Naive B cell (primary cell): ENCODE results near the gene KCNQ1. TPM values are rescaled to one million over a fixed set of nuclear protein-coding genes. Genes with fewer than 3 reads are reported as not detected.

Experiments
- ATAC-seq, 2 donors: fragments of 150-1000 bp; cut with Tn5 transposase; 2 replicates each; pipeline ENCODE4 v1.10.0; 2021; ENCODE audit warnings: low read depth in 2 of 2, mild to moderate bottlenecking in 2 of 2, moderate library complexity in 2 of 2
- DNase-seq: peaks from one replicate; pipeline ENCODE4 v3.0.0; 2022
- H3K27ac Mint-ChIP-seq, 6 donors: one replicate each; pipeline ENCODE4 v1.8.0; 2020 to 2022; ENCODE audit warnings: mild to moderate bottlenecking in 6 of 6, mixed read lengths in 6 of 6, moderate library complexity in 5 of 6, inconsistent platforms in 2 of 6
- H3K27me3 Mint-ChIP-seq, 3 donors: one replicate each; pipeline ENCODE4 v1.8.0; 2021 to 2022; ENCODE audit warnings: mixed read lengths in 3 of 3, mild to moderate bottlenecking in 1 of 3
- H3K36me3 Mint-ChIP-seq, 2 donors: one replicate each; pipeline ENCODE4 v1.8.0; 2020 to 2022; ENCODE audit warnings: mixed read lengths in 2 of 2, inconsistent platforms in 1 of 2, mild to moderate bottlenecking in 1 of 2
- H3K4me1 Mint-ChIP-seq, 3 donors: one replicate each; pipeline ENCODE4 v1.8.0; 2020 to 2022; ENCODE audit warnings: mixed read lengths in 3 of 3, inconsistent platforms in 1 of 3, mild to moderate bottlenecking in 1 of 3, moderate library complexity in 1 of 3
- H3K4me3 Mint-ChIP-seq, 8 donors: one replicate each; pipeline ENCODE4 v1.8.0; 2020 to 2022; ENCODE audit warnings: mild to moderate bottlenecking in 8 of 8, mixed read lengths in 8 of 8, moderate library complexity in 8 of 8, inconsistent platforms in 2 of 8
- H3K9me3 Mint-ChIP-seq, 7 donors: one replicate each; pipeline ENCODE4 v1.8.0; 2020 to 2022; ENCODE audit warnings: mixed read lengths in 7 of 7, mild to moderate bottlenecking in 5 of 7, inconsistent platforms in 2 of 7, moderate library complexity in 1 of 7
- polyA plus RNA-seq, 6 donors: library from polyadenylated mRNA; unstranded; fragments of 300-500 nt; fragmentation: Illumina TruSeq; gene quantifications; one replicate each; pipeline ENCODE4 v1.2.3, GENCODE V29; 2021; ENCODE audit warnings: low read depth in 6 of 6

The KCNQ1 gene
- polyA plus RNA-seq, 6 donors from 2014 or later = 9.3 to 22.6 (median 10.3) TPM

DNA sequence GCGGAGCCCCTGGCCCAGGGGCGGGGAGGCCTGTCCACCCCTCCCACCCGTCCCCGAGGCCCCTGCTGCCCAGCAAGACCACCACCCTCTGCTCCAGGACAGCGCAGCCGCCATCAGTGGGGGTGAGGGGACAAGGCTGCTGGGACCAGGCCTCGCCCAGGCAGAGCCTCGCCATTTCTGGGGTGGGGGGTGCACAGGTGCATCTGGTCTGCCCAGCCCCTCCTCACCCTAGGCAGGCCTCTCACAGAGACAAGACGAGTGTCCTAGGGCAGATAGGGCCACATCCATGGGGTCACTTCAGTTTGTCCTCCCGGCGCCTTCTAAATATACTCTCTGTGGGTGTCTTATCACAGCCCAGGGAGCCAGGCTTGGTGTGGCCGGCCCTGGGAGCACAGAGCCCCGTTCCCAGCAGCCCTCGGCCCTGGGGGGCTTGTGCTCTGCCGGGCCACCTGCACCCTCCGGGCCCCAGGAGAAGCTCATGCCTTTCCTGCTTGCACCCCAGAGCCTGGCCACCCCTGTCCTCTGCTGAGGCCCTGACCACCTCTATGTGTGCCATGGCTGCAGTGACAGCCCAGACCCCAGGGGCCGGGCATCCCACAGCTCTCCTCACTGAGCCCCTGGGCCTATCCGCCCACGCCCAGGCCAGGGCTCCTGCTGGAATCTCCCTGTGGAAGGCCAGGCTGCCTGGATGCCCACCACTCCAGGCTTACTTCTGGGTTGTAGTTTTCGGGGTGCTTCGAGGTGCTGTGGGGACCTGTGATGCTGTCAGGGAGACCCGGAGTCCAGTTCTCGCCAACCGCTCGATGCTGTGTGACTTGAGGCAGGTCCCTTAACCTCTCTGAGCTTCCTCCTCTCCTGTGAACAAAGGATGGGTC lies 70.8 kb downstream of the KCNQ1 start:
- no peaks in the 10 kb centered on the region for H3K36me3 Mint-ChIP-seq
- H3K27me3 Mint-ChIP-seq = no peaks in the 10 kb centered on the region
- H3K9me3 Mint-ChIP-seq = no peaks in the 10 kb centered on the region
- H3K27ac Mint-ChIP-seq = no peak overlapping the region
- H3K4me1 Mint-ChIP-seq = peaks cover 4 to 10% (median 7%) of the 10 kb centered on the region in 3 donors
- DNase-seq = no peak
- ATAC-seq = no peak
- H3K4me3 Mint-ChIP-seq = no peak overlapping the region

DNA sequence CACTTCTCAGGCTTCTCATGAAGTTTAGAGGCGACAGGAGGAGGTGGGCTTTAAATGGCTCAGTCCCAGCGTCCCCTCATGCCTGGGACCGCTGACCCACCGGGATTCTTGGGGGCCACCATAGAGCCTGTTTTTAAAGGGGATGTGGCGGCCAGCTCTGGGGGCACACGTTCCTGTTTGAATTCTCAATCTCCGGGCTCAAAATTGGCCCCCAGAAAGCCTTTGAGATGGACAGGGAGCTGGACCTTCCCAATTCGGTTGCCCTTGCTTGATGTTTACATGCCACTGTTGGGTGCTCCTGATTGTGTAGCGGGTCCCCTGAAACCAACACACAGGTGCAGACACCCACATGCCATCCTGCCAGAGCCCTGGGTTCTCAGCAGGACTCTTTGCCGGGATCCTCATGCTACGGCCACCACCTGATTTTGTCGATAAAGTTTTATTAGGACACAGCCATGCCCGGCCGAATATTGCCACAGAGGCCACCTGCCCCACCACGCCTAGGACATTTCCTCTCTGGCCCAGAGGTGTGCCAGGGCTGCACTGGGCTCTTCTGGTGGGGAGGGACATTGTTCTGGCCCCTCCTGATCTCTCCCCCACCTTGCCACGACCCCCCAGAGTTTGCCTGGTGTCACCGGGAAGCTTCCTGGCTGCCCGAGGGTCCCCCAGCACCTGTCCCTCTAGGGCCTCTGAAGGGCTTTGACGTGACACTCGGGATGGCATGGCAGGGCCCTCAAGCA lies 71.6 kb downstream of the KCNQ1 start:
- DNase-seq = no peak
- H3K4me1 Mint-ChIP-seq = peaks cover 0 to 7% (median 7%) of the 10 kb centered on the region in 3 donors
- no peaks in the 10 kb centered on the region for H3K27me3 Mint-ChIP-seq
- peak overlapping the region in 1 of 6 donors; percentile 47 for H3K27ac Mint-ChIP-seq
- no peak for ATAC-seq
- H3K9me3 Mint-ChIP-seq = no peaks in the 10 kb centered on the region
- no peak overlapping the region for H3K4me3 Mint-ChIP-seq
- no peaks in the 10 kb centered on the region for H3K36me3 Mint-ChIP-seq

DNA sequence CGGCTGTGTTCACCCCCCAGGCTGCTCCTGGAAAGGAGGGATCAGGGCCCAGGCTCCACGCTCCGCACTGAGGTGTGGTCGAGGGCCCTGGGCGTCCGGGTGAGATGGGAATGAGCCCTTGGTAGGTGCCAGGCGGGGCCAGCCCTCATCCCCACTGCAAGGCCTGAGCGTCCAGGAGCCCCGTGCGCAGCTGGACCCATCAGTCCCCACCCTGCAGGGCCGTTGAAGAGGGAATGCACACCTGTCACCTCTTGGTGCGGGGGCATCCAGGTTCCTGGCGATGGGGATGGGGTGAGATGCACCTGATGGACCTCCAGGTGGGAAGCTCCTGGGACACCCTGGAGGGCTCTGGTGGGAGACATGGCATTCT lies 72.2 kb downstream of the KCNQ1 start:
- H3K27me3 Mint-ChIP-seq = no peaks in the 10 kb centered on the region
- H3K9me3 Mint-ChIP-seq = no peaks in the 10 kb centered on the region
- no peak overlapping the region for H3K27ac Mint-ChIP-seq
- H3K4me1 Mint-ChIP-seq = peaks cover 0 to 7% (median 7%) of the 10 kb centered on the region in 3 donors
- no peaks in the 10 kb centered on the region for H3K36me3 Mint-ChIP-seq
- no peak for ATAC-seq
- H3K4me3 Mint-ChIP-seq = no peak overlapping the region
- no peak for DNase-seq

DNA sequence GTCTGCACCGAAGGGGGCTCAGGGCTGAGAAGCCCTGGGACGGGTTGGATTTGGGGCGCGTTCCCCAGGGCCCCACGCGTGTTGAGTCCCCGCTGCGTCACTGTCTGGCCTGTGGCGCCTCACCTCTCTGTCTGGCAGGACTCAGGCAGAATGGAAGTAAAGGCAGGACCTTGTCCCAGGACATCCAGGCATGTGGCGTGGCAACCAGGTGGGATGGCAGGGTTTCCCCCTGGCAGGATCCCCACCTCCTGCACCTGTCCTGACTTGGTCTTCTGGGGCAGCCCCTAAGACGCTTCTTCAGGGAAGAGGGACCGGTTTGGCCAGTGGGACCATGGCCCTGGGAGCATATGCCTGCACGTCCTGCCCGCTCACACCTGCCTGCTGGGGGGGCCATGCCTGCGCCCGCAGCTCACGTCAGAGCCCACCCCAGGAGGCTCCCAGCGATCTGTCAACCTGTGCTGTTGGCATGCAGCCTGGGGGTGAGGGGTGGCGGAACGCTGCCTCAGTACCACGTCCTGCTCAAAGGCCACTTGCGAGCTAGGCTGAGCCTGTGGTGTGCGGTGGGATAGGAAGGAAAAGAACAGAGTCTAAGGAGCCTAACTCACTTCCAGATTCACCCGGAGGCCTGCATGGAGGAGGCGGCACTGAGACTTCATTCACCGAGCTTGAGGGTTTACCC lies 72.7 kb downstream of the KCNQ1 start:
- ATAC-seq (no peak), DNase-seq (no peak)
- Mint-ChIP-seq H3K27me3 (no peaks in the 10 kb centered on the region), H3K4me3 (no peak overlapping the region), H3K36me3 (no peaks in the 10 kb centered on the region), H3K27ac (no peak overlapping the region), H3K9me3 (no peaks in the 10 kb centered on the region), H3K4me1 (peaks cover 0 to 7% (median 7%) of the 10 kb centered on the region in 3 donors)

DNA sequence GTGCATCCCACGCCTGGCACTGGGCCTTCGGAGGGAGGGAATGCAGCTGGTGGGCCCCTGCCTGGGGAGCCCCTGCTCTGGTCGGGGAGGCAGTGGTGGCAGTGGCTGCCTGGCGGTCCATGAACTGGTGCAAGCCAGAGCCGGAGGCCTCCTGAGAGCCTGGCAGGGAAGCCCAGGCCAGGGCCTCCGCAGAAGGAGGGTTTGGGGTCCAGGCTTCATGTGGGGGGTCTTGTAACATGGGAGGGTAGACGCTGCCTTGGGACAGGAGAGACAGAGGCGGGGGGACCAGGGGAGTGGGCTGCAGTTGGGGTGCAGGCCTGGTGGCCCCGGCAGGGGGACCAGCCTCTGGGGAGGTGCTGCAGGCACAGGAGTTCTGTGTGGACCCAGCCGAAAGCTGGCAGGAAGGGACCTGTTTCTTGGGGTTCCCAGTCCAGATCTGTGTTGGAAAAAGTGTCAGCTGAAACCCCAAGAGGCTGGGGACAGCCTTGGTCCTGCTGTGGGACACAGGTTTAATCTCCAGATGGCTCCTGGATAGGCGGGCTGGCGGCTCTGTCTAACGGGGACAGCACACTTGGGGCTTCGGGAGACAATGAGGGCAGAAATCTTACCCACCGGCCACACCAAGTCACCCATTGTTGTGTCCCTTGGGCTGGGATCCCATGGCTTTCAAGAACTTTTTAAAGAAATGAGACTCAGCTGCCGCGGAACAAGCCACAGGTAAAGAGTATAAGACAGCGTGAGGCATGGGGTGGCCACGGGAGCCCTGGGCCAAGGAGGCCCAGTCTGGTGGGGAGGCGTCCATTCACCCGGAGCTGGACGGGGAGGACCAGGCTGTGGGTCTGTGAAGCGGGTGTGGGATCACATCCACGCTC lies 73.5 kb downstream of the KCNQ1 start:
- Mint-ChIP-seq H3K36me3 (no peaks in the 10 kb centered on the region), H3K4me1 (peaks cover 0 to 7% (median 4%) of the 10 kb centered on the region in 3 donors), H3K4me3 (no peak overlapping the region), H3K27me3 (no peaks in the 10 kb centered on the region), H3K9me3 (no peaks in the 10 kb centered on the region), H3K27ac (no peak overlapping the region)
- no peak for ATAC-seq
- DNase-seq = no peak

DNA sequence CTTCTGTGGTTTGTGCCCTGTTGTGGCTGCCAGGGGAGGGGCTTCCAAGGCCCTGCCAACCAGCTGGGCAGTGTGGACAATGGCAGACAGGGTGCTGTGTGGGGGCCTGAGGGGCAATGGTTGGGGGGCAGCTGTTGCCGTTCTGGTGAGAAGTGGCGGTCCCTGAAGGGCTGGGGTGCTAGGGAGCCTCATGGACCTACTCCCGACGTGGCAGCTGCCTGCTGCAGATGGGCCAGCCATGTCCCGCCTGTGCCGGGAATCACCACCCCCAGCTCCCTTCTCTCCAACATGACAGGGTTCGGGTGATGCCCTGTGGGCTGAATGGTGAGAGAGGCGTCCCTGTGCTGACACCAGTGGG lies 74.2 kb downstream of the KCNQ1 start:
- no peak overlapping the region for H3K27ac Mint-ChIP-seq
- peaks cover 3 to 7% (median 6%) of the 10 kb centered on the region in 3 donors for H3K4me1 Mint-ChIP-seq
- DNase-seq = no peak
- no peak overlapping the region for H3K4me3 Mint-ChIP-seq
- no peaks in the 10 kb centered on the region for H3K27me3 Mint-ChIP-seq
- no peaks in the 10 kb centered on the region for H3K9me3 Mint-ChIP-seq
- no peak for ATAC-seq
- H3K36me3 Mint-ChIP-seq = no peaks in the 10 kb centered on the region

DNA sequence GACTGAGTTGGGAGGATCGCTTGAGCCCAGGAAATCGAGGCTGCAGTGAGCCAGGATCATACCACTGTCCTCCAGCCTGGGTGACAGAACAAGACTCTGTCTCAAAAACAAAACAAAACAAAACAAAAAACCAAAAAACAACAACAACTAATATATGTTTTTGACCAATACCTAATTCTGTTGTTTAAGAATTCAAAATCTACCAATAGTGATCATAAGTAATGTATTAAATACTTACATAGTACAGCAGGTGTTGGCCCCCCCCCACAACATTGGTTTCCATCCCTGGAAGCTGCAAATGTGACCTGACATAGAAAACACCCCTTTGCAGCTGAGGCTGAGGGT lies 74.7 kb downstream of the KCNQ1 start:
- Mint-ChIP-seq H3K27me3 (no peaks in the 10 kb centered on the region), H3K9me3 (no peaks in the 10 kb centered on the region), H3K4me3 (no peak overlapping the region), H3K4me1 (peaks cover 3 to 7% (median 7%) of the 10 kb centered on the region in 3 donors), H3K27ac (no peak overlapping the region), H3K36me3 (no peaks in the 10 kb centered on the region)
- no peak for ATAC-seq
- no peak for DNase-seq

DNA sequence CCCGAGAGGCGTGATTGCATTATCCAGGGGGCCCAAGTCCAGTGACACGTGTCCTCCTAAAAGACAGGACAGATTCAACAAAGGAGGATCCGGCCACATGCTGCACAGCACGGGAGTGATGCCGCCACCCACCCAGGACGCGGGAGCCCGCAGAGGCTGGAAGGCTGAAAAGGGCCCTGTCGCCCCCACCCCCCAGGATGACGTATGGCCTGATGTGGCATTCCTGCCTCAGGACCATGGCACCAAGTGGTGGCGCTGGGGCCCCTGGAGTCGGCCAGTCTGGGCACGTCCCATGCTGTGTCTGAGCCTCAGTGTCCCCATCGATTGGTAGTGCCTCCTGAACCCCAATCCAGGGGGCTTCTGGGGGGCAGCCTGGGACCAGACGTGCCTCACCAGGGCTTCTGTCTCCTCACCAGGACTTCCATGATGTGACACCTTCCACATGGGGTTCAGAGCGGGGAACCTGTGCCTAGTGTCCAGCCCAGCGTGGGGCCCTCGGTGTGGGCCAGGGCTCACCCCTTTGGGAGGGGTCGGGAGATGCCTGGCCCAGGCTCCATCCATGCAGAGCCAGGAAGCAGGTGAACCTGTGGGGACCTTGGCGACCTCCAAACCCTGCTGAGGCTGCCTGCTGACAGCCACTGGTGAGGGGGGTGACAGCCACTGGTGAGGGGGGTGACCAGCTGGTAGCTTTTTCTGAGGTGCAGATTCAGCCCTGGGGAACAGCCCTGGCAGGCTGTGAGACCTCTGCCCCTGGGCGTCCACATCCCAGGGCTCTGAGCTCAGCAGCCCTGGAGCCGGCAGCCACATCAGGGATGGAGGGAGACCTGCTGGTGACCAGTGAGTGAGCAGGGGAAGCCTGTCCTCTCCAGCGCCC lies 75.3 kb downstream of the KCNQ1 start:
- Mint-ChIP-seq H3K27me3 (peaks cover 0 to under 1% (median 0%) of the 10 kb centered on the region in 3 donors), H3K4me3 (no peak overlapping the region), H3K36me3 (no peaks in the 10 kb centered on the region), H3K9me3 (no peaks in the 10 kb centered on the region), H3K4me1 (peaks cover 7 to 14% (median 7%) of the 10 kb centered on the region in 3 donors), H3K27ac (no peak overlapping the region)
- ATAC-seq = no peak
- no peak for DNase-seq

DNA sequence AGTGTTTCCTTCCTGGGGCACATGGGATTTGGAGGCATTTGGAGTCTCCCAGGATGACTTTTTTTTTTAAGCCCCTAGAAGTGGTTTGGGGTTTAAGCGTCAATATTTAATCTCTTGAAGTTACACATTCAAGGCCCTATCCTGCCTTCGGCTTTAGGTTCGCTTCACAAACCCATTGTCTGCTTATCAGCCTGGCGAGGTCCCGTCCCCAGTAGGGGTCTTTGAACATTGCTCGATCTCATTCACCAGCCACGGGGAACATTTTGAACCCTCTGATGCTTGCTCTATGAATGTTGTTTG lies 75.9 kb downstream of the KCNQ1 start:
- ATAC-seq (no peak), DNase-seq (no peak)
- peaks cover 12 to 19% (median 13%) of the 10 kb centered on the region in 3 donors for H3K4me1 Mint-ChIP-seq
- no peak overlapping the region for H3K4me3 Mint-ChIP-seq
- H3K27ac Mint-ChIP-seq = no peak overlapping the region
- no peaks in the 10 kb centered on the region for H3K36me3 Mint-ChIP-seq
- no peaks in the 10 kb centered on the region for H3K9me3 Mint-ChIP-seq
- H3K27me3 Mint-ChIP-seq = peaks cover 0 to 4% (median 0%) of the 10 kb centered on the region in 3 donors

DNA sequence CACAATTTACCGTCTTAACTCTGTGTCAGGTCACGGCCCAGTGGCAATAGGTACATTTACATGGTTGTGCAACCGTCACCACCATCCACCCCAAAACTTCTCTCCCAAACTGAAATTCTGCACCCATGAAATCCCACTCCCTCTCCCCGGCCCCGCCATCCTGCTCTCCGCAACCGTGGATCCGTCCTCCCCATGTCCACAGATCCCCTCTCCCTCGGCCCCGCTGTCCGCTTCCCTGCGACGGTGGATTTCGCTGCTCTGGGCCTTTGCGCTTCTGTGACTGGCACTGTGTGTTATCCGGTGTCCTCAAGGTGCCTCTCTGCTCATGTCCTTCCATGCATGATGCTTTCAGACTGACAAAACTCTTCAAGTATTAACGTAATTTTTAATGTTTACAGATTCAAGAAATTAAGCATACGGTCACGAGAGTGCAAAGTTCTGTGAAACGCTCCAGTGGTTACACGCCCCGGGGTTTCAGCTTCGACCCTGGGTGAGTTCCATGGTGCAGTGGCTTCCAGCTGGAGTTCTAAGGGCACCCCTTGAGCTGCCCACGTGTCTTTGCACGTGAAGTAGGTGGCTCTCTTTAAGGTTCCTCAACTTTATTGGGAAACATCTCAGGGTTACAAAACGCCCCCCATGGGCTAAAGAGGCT lies 76.4 kb downstream of the KCNQ1 start:
- Mint-ChIP-seq H3K36me3 (no peaks in the 10 kb centered on the region), H3K27me3 (peaks cover 0 to 4% (median 0%) of the 10 kb centered on the region in 3 donors), H3K9me3 (no peaks in the 10 kb centered on the region), H3K27ac (no peak overlapping the region), H3K4me3 (no peak overlapping the region), H3K4me1 (peaks cover 17 to 25% (median 18%) of the 10 kb centered on the region in 3 donors)
- no peak for DNase-seq
- ATAC-seq = no peak

DNA sequence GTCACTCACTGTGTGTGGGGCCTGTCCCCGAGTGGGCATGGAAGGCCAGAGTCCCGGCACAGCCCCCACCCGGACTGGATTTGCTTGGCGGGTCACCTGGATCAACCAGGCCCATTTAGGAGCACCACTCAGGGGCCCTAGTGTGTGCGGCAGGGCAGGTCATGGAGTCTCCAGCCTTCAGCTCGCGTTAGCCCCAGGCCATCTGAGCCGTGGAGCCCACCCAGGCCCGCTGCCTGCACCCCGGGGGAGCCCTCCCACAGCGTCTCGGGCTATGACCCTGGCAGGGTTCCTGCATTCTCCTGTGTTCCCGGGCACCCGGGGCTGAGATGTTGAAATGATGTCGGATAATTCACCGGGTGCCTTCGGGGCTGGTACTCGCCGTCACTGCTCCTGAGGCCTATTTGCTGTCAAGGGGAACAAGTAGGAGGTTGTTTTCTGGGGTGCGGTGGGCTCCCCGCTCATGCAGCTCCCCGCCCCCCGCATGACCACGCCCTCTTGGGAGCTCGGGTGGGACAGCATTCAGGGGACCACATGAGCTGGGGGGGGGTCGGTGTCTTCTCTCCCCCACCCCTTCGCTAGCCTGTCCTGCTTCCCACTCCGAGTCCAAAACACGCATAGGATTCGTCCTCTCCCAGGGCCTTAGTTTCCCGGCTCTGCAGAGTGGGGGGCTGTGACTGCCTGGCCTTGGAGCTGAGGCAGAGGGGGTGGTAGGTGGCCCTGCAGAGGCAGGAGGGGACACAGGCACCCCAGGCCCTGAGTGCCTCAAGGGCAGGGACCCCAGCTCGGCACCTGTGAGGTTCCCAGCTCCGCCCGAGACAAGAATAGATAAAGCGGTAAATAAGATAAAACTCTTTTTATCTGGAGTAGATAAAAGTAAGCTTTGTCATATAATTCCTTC lies 77.2 kb downstream of the KCNQ1 start:
- DNase-seq = no peak
- Mint-ChIP-seq H3K4me1 (peaks cover 20 to 32% (median 26%) of the 10 kb centered on the region in 3 donors), H3K27me3 (peaks cover 0 to 4% (median 0%) of the 10 kb centered on the region in 3 donors), H3K36me3 (no peaks in the 10 kb centered on the region), H3K4me3 (no peak overlapping the region), H3K27ac (no peak overlapping the region), H3K9me3 (no peaks in the 10 kb centered on the region)
- no peak for ATAC-seq
